GM12874 (cell line): ENCODE results near the gene ASCL2.

Experiments used
- CTCF ChIP-seq: IDR thresholded peaks from 2 replicates; pipeline ENCODE4 v1.5.1; 2011; ENCODE audit warnings: low read depth, mild to moderate bottlenecking, control low read depth, low read length, moderate library complexity; ENCODE audit not compliant: insufficient read depth

ASCL2 gene

GRCh38 chr11:2290351-2290841, 20.0 kb upstream of the ASCL2 start:
- no peak for TF ChIP-seq CTCF

DNA sequence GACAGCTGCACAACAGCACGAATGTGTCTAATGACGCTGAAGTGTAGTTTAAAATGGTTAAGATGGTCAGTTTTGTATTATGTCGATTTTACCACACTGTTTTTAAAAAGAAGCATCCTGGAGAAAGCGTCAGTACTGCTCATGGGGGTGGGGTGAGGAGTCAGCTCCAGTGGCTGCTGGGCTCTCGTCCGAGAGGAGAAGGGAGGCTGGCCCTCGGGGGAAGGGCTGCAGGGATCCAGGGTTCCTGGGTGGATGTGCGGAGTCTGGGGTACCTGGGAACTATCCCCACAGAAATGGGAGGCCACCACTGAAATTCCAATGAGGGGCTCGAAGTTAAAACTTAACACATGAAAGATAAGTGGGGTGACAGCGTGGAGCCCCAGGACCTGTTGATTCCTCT, 19.5 kb upstream of the ASCL2 start:
- no peak for TF ChIP-seq CTCF

- TF ChIP-seq CTCF: no peak
Measured at GRCh38 chr11:2289350-2289749, 19.0 kb upstream of the ASCL2 start.

DNA sequence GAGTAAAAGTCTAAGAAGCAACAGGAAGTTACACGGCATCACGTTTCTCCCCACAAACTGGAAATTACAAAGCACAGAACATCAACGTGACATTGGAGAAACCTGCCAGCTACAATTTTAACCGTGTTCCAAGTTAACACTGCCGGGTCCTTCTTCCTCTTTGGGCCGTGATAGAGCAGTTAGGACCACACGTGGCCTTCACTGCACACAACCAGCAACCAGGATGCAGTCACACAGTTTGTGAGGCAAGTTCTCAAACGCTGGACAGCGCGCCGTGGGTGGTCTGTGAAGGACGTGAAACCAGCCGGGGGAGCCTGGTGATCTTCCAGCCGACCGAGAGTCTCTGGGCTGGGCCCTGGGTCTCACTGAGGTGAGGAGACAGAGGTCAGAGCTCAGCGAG, 16.7 kb upstream of the ASCL2 start:
- no peak for TF ChIP-seq CTCF

- TF ChIP-seq CTCF: no peak
Measured at GRCh38 chr11:2280208-2280607, 9.8 kb upstream of the ASCL2 start.

DNA sequence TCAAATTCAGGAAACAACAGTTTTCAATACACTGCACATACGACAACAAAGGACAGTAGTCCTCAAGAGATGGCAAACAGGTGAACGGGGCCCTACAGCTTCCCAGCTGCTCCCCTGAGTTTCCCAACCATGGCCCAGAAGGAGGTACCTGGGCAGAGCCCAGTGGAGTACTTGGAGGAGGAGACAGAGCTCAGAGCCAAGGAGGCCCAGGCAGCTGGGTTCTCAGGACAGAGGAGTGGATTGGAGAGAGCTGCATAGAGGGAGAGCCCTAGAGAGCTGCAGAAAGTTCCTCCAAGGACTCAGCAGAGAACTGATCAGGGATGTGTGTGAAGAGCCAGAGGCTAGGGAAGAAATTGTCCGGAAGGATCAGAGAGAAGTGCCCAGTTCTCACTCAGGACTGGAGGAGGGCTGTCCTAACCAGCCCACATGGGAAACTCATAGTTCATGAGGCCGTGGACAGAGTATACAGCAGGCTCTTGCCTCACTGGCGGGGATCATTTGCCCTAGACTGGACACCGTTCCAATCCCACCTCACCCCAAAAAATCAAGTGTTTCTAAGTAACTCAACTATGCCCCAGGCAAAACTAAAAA, 7.6 kb upstream of the ASCL2 start:
- TF ChIP-seq CTCF: no peak

GRCh38 chr11:2277008-2277346, 6.6 kb upstream of the ASCL2 start:
- no peak for TF ChIP-seq CTCF
